Measurements from ENCODE around the gene MTERF4.

The MTERF4 gene

DNA sequence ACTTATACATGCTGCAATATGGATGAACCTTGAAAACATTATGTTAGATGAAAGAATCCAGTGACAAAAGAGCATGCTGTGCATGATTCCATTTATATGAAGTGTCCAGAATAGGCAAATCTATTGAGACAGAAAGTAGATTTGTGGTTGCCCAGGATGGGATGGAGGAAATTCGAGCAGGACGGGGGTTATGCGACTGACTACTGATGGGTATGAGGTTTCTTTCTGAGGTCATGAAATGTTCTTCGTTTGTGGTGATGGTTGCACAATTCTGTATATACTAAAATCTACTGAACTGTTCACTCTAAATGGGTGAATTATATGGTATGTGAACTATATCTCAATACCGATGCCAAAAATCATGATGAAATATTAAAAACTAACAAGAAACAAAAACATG lies 18.9 kb upstream of the MTERF4 start:
- no peak for DNase-seq (ENCODE audit: low read depth, low spot score)
- TF ChIP-seq, protein P1, sequence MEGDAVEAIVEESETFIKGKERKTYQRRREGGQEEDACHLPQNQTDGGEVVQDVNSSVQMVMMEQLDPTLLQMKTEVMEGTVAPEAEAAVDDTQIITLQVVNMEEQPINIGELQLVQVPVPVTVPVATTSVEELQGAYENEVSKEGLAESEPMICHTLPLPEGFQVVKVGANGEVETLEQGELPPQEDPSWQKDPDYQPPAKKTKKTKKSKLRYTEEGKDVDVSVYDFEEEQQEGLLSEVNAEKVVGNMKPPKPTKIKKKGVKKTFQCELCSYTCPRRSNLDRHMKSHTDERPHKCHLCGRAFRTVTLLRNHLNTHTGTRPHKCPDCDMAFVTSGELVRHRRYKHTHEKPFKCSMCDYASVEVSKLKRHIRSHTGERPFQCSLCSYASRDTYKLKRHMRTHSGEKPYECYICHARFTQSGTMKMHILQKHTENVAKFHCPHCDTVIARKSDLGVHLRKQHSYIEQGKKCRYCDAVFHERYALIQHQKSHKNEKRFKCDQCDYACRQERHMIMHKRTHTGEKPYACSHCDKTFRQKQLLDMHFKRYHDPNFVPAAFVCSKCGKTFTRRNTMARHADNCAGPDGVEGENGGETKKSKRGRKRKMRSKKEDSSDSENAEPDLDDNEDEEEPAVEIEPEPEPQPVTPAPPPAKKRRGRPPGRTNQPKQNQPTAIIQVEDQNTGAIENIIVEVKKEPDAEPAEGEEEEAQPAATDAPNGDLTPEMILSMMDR (IDR thresholded peaks at IDR 0.05; ENCODE audit: low read depth, low read length), result no peak
- in situ Hi-C loops (cut with HindIII; ENCODE audit: low sequenced_read_pairs), result no loop called here
- H3K4me3 ChIP-seq (ENCODE audit: low read depth, low read length), result no peak overlapping the region

DNA sequence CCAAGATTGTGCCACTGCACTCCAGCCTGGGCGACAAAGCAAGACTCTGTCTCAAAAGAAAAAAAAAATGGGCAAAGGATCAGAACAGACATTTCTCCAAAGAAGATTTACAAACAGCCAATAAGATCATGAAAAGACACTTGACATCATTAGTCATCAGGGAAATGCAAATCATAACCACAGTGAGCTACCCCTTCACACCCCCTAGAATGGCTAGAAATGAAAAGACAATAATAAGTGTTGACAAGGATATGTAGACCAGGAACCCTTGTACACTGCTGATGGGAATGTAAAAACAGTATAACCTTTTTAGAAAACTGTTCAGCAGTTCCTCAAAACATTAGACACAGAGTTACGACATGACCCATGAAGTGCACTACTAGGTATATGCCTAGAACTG lies 18.4 kb upstream of the MTERF4 start:
- in situ Hi-C loops (cut with HindIII; ENCODE audit: low sequenced_read_pairs), result no loop called here
- DNase-seq (ENCODE audit: low read depth, low spot score), result no peak
- TF ChIP-seq, protein P1 (IDR thresholded peaks at IDR 0.05; ENCODE audit: low read depth, low read length), result no peak
- H3K4me3 ChIP-seq (ENCODE audit: low read depth, low read length), result no peak overlapping the region

DNA sequence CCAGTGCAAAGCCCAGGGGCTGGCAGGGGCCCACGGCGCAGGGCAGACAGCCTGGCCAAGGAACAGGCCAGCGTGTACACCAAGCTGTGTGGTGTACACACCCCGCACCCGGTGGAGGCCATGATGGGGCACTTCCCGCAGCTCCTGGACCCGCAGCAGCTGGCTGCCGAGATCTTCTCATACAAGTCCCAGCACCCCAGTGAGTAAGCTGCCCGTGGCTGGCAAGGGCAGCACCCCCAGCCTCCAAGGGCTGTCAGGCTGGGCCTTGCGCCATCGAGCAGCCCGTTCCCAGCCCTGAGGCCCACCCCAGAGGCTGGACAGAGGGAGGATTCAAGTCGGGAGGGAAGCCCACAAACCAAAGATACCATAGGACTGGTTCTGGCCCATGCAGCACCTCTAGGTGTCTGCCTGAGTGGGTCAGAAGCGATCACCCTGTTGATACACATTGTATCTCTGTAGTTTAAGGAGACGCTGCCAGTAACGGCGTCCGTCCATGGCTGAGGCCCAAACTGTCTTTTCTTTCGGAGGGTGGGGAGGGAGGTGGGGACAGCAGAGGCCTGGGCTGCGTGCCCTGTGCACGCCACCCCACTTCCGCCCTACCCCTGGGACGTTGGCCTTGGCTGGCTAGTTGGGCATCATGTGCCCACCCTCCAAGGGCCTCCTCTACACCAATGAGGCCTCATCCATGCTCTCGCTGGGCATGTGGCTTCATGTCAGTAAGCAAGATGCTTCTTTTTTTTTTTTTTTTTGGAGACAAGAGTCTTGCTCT lies 16.8 kb upstream of the MTERF4 start:
- H3K4me3 ChIP-seq (ENCODE audit: low read depth, low read length), result no peak overlapping the region
- DNase-seq (ENCODE audit: low read depth, low spot score), result no peak
- in situ Hi-C loops (cut with HindIII; ENCODE audit: low sequenced_read_pairs), result no loop called here
- TF ChIP-seq, protein P1 (IDR thresholded peaks at IDR 0.05; ENCODE audit: low read depth, low read length), result no peak

DNA sequence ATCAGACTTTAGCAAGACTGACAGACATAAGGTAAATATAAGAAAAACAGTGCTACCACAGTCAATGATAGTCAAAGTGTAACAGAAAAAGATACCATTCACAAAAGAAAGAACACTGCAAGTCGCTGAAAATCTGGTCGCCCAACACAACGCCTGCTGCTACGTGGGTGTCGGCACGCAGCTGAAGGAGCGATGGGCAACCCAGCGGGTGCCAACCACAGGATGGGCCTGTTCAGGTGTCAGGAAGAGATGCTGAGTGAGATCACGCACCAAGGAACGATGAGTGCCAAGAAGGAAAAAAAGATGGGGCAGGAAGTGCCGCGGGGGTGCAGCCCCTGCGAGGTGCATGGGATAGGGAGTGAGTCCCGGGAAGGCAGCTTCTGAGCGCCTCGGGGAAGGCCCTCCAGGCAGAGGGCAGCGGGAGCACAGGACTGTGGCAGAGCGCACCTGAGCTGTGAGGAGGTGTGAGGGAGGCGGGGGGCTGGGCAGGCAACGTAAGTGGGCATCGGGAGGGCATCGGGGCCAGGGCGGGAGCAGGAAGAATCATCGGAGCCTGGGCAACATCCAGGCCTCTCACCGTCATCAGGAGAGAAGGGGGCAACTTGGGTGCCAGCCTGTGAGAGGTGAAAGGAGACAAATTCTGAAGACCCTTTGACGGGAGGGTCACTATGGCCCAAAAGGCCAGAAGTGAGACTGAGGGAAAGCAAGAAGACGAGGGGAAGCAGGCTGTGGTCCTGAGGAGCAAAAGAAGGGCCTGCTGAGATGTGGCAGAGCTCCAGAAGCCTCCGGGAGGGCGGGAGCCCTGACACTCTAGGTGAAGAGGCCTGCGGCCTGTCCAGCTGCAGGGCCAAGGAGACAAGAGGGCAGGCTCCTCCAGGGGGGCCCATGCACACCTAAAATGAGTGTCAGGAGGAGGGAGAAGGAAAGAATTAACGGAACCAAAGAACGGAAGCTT lies 14.8 kb upstream of the MTERF4 start:
- TF ChIP-seq, protein P1 (IDR thresholded peaks at IDR 0.05; ENCODE audit: low read depth, low read length), result no peak
- no peak for DNase-seq (ENCODE audit: low read depth, low spot score)
- in situ Hi-C loops (cut with HindIII; ENCODE audit: low sequenced_read_pairs), result no loop called here
- H3K4me3 ChIP-seq (ENCODE audit: low read depth, low read length), result no peak overlapping the region

DNA sequence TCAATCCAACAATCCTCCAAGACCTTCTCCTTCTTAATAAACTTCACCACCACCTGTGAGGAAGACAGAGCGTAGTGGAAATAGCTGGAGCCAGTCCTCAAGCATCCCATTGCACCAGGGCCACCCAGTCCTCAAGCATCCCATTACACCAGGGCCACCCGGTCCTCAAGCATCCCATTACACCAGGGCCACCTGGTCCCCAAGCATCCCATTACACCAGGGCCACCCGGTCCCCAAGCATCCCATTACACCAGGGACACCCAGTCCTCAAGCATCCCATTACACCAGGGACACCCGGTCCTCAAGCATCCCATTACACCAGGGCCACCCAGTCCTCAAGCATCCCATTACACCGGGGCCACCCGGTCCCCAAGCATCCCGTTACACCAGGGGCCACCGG lies 13.3 kb upstream of the MTERF4 start:
- DNase-seq (ENCODE audit: low read depth, low spot score), result no peak
- in situ Hi-C loops (cut with HindIII; ENCODE audit: low sequenced_read_pairs), result no loop called here
- H3K4me3 ChIP-seq (ENCODE audit: low read depth, low read length), result no peak overlapping the region
- TF ChIP-seq, protein P1 (IDR thresholded peaks at IDR 0.05; ENCODE audit: low read depth, low read length), result no peak

DNA sequence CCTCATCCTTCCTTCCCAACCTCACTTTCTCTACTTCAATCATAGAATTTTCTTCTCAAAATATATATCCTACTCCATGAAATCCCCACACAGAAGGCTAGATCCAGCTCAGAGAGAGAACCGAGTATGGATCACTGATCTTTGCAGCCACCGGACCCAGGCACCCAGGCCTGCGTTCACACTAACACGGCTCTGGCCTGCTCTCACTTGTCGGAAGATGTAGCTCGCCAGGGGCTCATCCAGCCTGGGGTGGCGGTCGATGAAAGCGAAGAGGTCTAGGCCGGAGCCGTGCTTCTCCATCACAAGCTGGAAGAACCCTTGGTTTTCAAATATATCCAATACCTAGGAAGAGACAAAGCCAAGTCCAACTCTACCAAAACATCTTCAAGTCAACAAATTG lies 12.7 kb upstream of the MTERF4 start:
- no peak for DNase-seq (ENCODE audit: low read depth, low spot score)
- H3K4me3 ChIP-seq (ENCODE audit: low read depth, low read length), result no peak overlapping the region
- TF ChIP-seq, protein P1 (IDR thresholded peaks at IDR 0.05; ENCODE audit: low read depth, low read length), result no peak
- in situ Hi-C loops (cut with HindIII; ENCODE audit: low sequenced_read_pairs), result no loop called here

Data from astrocyte of the spinal cord (primary cell).